Dermis lymphatic vessel endothelial cell (primary cell): ENCODE data around the gene ANO8. TPM values are rescaled to one million over a fixed set of nuclear protein-coding genes. Genes with fewer than 3 reads are reported as not detected.

Experiments used
- total RNA-seq: library from RNA; depleted of rRNA; stranded (reverse); fragments of >200 nt; gene quantifications from 2 replicates; pipeline ENCODE4 v1.2.1, GENCODE V29; 2014

Gene ANO8, protein sequence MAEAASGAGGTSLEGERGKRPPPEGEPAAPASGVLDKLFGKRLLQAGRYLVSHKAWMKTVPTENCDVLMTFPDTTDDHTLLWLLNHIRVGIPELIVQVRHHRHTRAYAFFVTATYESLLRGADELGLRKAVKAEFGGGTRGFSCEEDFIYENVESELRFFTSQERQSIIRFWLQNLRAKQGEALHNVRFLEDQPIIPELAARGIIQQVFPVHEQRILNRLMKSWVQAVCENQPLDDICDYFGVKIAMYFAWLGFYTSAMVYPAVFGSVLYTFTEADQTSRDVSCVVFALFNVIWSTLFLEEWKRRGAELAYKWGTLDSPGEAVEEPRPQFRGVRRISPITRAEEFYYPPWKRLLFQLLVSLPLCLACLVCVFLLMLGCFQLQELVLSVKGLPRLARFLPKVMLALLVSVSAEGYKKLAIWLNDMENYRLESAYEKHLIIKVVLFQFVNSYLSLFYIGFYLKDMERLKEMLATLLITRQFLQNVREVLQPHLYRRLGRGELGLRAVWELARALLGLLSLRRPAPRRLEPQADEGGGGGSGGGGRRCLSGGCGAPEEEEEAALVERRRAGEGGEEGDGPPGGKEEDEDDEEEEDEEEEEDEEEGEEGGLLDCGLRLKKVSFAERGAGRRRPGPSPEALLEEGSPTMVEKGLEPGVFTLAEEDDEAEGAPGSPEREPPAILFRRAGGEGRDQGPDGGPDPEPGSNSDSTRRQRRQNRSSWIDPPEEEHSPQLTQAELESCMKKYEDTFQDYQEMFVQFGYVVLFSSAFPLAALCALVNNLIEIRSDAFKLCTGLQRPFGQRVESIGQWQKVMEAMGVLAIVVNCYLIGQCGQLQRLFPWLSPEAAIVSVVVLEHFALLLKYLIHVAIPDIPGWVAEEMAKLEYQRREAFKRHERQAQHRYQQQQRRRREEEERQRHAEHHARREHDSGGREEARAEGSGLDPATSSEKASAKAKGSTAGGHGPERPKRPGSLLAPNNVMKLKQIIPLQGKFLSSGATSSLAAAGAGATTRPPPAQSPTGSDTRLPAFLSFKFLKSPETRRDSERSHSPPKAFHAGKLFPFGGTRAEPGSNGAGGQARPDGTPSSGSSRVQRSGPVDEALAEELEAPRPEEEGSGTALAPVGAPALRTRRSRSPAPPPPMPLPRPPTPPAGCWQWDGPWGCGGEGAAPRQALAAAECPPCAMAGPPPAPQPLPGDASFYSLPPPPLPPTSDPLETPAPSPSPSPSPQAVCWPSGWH
- 2.2 TPM in 2 replicates for total RNA-seq

DNA sequence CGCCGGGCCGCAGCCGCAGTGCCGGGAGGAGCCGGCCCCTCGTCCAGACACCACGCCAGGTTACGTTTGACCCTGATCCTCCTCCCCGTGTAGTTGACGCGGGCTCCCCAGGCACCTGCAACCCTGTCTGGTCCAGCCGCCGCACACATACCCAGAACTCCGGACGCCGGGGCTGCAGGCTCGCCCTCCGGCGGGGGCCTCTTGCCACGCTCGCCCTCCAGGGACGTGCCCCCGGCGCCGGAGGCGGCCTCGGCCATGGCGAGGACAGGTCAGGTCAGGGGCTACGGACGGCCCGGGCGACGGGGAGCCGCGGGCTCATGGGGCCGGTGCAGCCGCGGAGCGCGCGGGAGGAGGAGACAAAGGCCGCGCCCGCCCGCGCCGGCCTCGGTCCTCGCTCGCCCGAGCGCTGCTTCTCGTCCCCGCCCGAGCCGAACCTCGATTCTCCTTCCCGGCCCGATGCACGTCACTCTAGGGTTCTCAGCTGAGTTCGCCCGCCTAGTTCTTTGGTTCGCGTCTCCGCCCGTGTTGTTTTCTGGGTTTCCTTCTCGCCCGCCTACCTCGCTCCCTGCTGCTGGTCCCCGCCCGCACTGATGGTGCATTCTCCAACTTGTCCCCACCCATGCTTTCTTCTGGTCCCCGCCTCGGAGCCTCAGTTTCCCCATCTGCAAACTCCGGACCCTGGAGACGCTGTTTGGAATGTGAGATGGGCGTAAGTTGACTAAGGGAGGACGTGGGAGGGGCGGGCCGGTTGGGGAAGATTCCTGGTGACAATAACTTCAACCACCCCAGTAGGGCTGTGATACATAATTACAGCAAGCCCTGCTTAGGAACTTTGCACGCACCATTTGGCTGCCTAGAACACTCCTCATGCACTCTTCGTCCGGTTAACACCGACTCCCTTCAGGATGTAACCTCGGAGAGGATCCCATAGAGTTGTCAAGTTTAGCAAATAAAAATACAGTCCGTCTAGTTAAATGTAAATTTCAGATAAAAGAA, at the start of gene ANO8:
Gene ANO8 (minus strand): TSS at position 442 of the 996 bp plus-strand sequence. CDS start 185 bp downstream, at position 257.

DNA sequence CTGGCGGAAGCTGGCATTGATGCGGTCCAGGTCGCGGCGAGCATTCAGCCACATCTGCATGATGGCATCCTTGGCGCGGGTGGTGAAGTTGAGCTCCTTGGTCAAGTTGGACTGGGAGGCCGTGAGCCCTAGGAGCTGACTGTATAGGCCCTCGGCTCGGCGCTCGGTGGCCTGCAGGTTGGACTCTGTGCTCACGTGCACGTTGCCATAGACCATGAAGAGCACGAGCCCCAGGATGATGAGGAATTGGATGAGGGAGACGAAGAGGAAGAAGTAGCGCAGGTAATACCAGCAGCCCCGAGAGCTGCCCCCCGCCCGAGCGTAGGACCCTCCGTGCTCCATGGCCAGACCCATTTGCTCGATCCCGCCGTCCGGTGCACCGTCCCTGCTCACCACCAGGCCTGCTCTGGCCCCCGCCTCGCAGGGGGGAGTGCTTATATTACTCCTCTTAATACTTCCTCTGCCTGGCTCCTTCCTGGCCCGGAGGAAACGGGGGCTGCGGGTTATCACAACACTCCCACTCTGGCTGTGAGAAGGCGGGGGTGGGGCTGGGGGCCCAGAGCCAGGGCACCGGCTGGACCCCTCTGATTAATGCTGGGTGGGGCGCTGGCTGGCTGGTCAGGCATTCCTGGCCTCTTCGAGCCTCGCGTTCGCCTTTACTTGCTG, 42.4 kb upstream of the ANO8 start, which contains the start of gene PLVAP:
Gene PLVAP (minus strand): TSS at position 408 of the 666 bp plus-strand sequence. CDS start 54 bp downstream, at position 354.

DNA sequence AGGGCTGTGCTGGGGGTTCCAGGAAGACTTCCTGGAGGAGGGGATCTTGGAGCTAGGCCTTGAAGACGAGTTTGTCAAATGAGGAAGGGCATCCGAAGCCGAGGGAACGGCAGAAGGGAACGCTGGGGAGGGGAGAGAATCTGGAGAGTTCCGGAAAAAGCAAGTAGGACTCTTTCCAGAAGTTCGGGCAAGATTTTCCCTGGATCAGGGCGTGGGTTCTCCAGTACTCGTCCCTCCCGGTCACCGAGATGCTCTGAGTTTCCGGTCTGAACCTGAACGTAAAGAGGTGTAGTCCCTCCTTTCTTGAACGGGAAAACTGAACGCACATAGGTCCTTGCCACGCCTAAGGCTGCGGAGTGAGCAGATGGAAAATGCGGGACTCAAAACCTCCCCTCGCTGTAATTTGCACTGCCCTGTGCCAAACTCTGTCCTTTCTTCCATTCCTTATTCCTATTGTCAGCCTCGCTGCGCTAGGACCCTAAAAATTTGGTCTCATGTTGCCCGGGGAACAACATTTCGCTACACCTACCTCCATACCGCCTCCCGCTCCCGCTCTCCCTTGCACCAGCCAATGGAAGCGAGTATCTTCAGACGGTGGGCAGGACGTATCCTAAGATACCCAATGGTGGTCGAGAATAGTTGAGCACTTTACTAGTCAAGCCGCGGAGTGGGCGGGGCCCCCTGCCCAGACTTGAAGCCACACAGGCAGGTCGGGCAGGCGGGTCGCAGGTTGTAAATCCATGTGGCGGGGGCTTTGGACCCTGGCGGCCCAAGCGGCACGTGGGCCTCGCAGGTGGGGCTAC, 2.4 kb upstream of the ANO8 start, which contains the start of gene GTPBP3:
Gene GTPBP3 (plus strand): TSS at position 682 of the 803 bp plus-strand sequence. CDS start 59 bp downstream, at position 741.

DNA sequence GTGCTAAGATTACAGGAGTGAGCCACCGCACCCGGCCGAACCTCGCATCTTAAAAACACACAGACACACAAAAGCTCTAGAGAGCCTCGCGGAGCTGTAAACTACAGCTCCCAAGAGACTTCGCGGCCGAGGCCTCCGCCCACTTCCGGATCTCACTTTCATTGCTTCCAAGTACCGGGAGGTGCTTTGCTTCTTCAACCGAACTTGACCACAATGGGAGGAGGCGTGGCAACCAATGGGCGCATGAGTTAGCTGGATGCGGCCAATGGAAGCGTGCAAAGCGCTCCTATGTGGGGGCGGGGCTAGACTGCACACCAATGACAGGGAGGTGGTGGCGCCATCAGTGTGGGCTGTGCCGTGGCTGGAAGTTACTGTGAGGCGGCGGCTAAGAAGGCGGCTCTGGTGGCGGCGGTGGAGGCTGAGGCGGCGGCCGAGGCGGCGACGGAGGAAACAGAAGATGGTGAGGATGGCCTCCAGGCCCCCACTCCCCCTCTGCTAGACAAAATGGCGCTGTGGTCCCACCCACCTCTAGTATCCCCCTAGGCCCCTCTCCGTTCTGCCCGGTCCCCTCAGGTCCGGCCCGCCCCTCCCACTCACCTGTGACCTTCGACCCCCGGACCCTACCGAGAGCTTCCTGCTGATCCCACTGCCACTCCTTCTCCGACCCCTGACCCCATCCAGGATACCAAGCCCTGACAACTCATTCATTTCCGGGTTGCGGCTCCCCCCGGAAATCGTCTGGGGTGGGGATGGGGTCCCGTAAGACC, 25.3 kb downstream of the ANO8 start, which contains the start of gene DDA1:
Gene DDA1 (plus strand): TSS at position 366 of the 767 bp plus-strand sequence. CDS start 92 bp downstream, at position 458.

DNA sequence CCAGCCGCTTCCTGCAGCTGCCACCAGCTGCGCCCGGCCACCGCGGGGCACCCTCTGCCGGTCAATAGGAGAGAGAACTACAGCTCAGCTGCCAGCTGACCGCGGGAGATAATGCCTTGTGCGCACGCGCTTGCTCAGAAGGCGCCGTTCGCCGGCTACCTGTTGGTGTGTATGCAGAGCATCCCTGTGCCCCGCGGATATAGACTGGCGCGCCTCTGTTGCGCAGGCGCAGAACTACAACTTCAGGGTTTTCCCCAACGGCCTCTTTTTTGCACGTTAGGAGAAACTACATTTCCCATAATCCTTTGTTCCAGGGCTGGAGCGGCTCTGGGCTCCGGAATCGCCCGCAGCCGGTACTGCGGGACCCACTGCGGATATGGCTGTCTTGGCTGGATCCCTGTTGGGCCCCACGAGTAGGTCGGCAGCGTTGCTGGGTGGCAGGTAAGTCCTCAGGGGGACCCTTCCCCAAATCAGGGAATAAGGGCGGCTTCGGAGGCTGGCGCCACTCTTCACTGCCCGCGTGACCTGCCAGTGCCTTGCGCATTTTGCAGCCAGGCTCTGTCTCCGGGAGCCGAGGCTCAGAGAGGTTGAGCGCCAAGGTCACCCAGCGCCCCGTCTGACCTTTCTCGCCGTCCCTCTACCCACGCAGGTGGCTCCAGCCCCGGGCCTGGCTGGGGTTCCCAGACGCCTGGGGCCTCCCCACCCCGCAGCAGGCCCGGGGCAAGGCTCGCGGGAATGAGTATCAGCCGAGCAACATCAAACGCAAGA, 29.0 kb downstream of the ANO8 start, which contains the start of gene MRPL34:
Gene MRPL34 (plus strand): TSS at position 356 of the 768 bp plus-strand sequence. CDS start 21 bp downstream, at position 377.

DNA sequence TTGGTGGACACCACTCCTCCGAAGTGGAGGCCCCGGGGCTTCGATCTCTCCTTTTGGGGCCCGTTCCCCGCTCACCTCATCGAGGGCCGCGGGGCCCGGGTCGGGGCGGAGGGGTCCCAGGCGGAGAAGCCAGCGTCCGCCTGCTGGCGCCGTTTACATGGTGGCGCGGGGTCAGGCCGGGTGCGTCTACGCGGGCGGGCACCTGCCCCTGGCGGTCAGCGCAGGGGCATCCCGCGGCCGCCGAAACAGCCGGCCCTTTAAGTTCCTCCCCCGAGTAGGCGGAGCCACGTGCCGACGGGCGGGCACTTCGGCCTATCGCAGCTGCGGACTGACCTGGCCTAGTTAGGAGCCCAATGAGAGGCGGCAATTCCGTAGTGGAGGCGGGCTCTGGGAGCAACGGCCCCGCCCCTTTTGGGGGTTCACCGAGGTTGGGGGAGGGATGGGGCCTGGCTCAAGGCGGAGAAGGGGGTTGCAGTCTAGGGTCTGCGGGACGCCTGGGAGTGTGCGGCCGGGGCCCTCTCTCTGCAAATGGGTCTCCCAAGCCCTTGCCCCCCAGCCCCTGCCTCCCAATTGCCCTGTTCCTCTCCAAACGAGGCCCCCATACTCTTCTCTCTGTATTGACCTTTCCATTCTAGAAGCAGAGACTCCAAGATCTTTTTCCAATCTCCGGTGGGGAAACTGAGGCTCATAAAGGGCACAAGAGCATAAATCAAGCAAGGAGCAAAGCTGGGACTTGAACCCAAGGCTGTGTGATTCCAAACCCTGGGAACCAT, 31.3 kb downstream of the ANO8 start, which contains the start of gene ABHD8:
Gene ABHD8 (minus strand): TSS at position 259 of the 773 bp plus-strand sequence. CDS start 1,809 bp downstream, outside the sequence.

DNA sequence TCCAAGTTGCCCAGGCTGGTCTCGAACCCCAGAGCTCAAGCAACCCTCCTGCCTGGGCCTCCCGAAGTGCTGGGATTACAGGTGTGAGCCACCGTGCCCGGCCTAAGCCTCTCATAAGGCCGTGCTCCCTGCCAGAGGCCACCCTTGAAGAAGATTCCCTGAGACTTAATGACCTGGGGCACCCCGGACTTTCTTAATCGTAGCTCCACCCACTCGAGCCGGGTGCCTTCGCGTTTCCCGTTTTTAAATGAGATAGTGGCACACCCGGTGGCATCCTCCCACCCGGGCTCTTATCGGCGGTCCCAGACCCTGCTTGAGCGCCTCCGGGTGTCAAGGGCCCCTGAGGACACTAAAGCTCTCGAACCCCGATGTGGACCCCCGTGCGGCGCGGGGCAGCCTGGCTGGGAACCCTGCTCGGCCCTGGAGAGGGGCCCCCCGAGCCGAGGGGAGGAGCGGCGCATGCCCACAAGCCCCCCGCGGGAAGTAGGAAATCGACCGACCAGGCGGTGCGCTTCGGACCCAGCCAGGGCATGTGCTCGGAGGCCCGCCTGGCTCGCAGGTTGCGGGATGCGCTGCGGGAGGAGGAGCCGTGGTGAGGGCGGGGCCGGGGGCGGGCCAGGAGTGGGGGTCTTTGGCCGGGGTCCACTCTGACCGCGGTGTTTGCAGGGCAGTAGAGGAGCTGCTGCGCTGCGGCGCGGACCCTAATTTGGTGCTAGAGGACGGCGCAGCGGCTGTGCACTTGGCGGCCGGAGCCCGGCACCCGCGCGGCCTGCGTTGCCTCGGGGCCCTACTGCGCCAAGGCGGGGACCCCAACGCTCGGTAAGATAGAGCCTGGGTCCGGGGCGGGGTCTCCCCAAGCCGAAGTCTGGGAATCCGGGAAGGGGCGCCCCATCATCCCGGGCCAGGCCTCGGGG, 53.0 kb downstream of the ANO8 start, which contains the start of gene ANKLE1:
Gene ANKLE1 (plus strand): TSS at position 511 of the 914 bp plus-strand sequence. CDS start 20 bp downstream, at position 531.

Other genes with a start within 250 kb of the ANO8 start
- gene USE1, start 119.5 kb downstream of the ANO8 start, total RNA-seq, result 14.0 and 15.2 TPM in 2 replicates
- gene OCEL1, start 108.6 kb downstream of the ANO8 start, total RNA-seq, result 3.5 and 7.2 TPM in 2 replicates
- gene NR2F6, start 88.9 kb downstream of the ANO8 start, total RNA-seq, result 26.0 and 27.7 TPM in 2 replicates
- 33.1 and 37.3 TPM in 2 replicates for gene USHBP1, start 70.1 kb downstream of the ANO8 start, total RNA-seq
- 57.4 and 70.9 TPM in 2 replicates for gene BABAM1, start 67.4 kb downstream of the ANO8 start, total RNA-seq
- 0.33 and 0.43 TPM in 2 replicates for gene ANKLE1, start 53.0 kb downstream of the ANO8 start, total RNA-seq
- 4.7 and 7.6 TPM in 2 replicates for gene ABHD8, start 31.4 kb downstream of the ANO8 start, total RNA-seq
- gene MRPL34, start 29.0 kb downstream of the ANO8 start, total RNA-seq, result 34.4 and 37.2 TPM in 2 replicates
- gene DDA1, start 25.3 kb downstream of the ANO8 start, total RNA-seq, result 19.7 and 26.3 TPM in 2 replicates
- 6.4 and 8.7 TPM in 2 replicates for gene GTPBP3, start 2.7 kb upstream of the ANO8 start, total RNA-seq
- gene PLVAP, start 42.5 kb upstream of the ANO8 start, total RNA-seq, result 15.4 and 63.3 TPM in 2 replicates
- gene CCDC194, start 59.3 kb upstream of the ANO8 start, total RNA-seq, result not detected in 2 replicates
- gene BST2, start 70.8 kb upstream of the ANO8 start, total RNA-seq, result 0.34 and 0.43 TPM in 2 replicates
- gene MVB12A, start 85.2 kb upstream of the ANO8 start, total RNA-seq, result 32.3 and 37.5 TPM in 2 replicates
- gene TMEM221, start 113.8 kb upstream of the ANO8 start, total RNA-seq, result 0.09 TPM in 1 of 2 replicates, not detected in the other
- not detected in 2 replicates for gene NXNL1, start 126.1 kb upstream of the ANO8 start, total RNA-seq
- gene SLC27A1, start 135.7 kb upstream of the ANO8 start, total RNA-seq, result 18.3 and 23.0 TPM in 2 replicates
- gene PGLS, start 176.8 kb upstream of the ANO8 start, total RNA-seq, result 38.8 and 40.9 TPM in 2 replicates
- 31.7 and 37.9 TPM in 2 replicates for gene COLGALT1, start 220.8 kb upstream of the ANO8 start, total RNA-seq